MM.1S (cell line): ENCODE measurements around the gene DCDC2C.

Source experiments
- CTCF ChIP-seq: fragments of 300-600 bp; sonication (generic); IDR thresholded peaks from 2 replicates; pipeline ENCODE4 v1.5.1; 2016; ENCODE audit warnings: antibody characterized with exemption, low read length, mixed read lengths
- EZH2 ChIP-seq: fragments of 300-600 bp; sonication (generic); optimal IDR thresholded peaks from 2 replicates; pipeline ENCODE3; 2017; ENCODE audit warnings: low read depth, mild to moderate bottlenecking, antibody characterized with exemption, low read length, mixed read lengths

GRCh38 chr2:3674066-3674845 is 29.1 kb upstream of the DCDC2C start:
- TF ChIP-seq CTCF (no peak), EZH2 (no peak)
